Loucy (cell line): Measurements from ENCODE around the gene SMURF1.

Experiments used
- H2AFZ ChIP-seq: fragments of 200-600 bp; sonication (generic); 2 replicates; pipeline ENCODE4 v1.6.0; 2016; ENCODE audit warnings: antibody characterized with exemption, mild to moderate bottlenecking, low read length, moderate library complexity
- H3F3A ChIP-seq: fragments of 200-600 bp; 2 replicates; pipeline ENCODE4 v1.6.0; 2016; ENCODE audit warnings: antibody characterized with exemption, low read depth, mild to moderate bottlenecking
- H3K27me3 ChIP-seq: fragments of 200-600 bp; sonication (generic); 2 replicates; pipeline ENCODE4 v1.6.1; 2014; ENCODE audit warnings: low read length, mild to moderate bottlenecking; ENCODE audit not compliant: insufficient read depth, poor library complexity, severe bottlenecking
- H3K36me3 ChIP-seq: fragments of 200-600 bp; sonication (generic); 2 replicates; pipeline ENCODE4 v1.6.1; 2016; ENCODE audit warnings: low read length; ENCODE audit not compliant: insufficient read depth
- H3K4me1 ChIP-seq: fragments of 200-600 bp; sonication (generic); 2 replicates; pipeline ENCODE4 v1.5.1; 2014; ENCODE audit warnings: low read length, mild to moderate bottlenecking; ENCODE audit not compliant: insufficient read depth, poor library complexity, severe bottlenecking
- H3K4me2 ChIP-seq: fragments of 200-600 bp; sonication (generic); 2 replicates; pipeline ENCODE4 v1.6.0; 2014; ENCODE audit warnings: antibody characterized with exemption, low read length, low read depth, mild to moderate bottlenecking; ENCODE audit not compliant: poor library complexity, severe bottlenecking
- H3K4me3 ChIP-seq: fragments of 200-600 bp; sonication (generic); 2 replicates; pipeline ENCODE4 v1.5.1; 2014; ENCODE audit warnings: low read length, mild to moderate bottlenecking, mixed read lengths; ENCODE audit not compliant: poor library complexity, severe bottlenecking
- H3K79me2 ChIP-seq: fragments of 200-600 bp; sonication (generic); 2 replicates; pipeline ENCODE4 v1.6.1; 2014; ENCODE audit warnings: low read length; ENCODE audit not compliant: insufficient read depth
- H3K9ac ChIP-seq: fragments of 200-600 bp; sonication (generic); 2 replicates; pipeline ENCODE4 v1.6.0; 2014; ENCODE audit warnings: mild to moderate bottlenecking, low read depth, low read length, moderate library complexity; ENCODE audit not compliant: poor library complexity, severe bottlenecking
- H3K9me2 ChIP-seq: fragments of 200-600 bp; sonication (generic); replicated peaks from 2 replicates; pipeline ENCODE4 v1.6.1; 2016; ENCODE audit warnings: low read depth, low read length, mixed read lengths
- H3K9me3 ChIP-seq: fragments of 200-600 bp; sonication (generic); 2 replicates; pipeline ENCODE4 v1.6.1; 2014; ENCODE audit warnings: mild to moderate bottlenecking, antibody characterized with exemption, low read length, low read depth; ENCODE audit not compliant: insufficient read depth
- H4K20me1 ChIP-seq: fragments of 200-600 bp; sonication (generic); 2 replicates; pipeline ENCODE4 v1.6.0; 2014; ENCODE audit warnings: antibody characterized with exemption, low read length, mild to moderate bottlenecking; ENCODE audit not compliant: insufficient read depth, poor library complexity, severe bottlenecking
- CTCF ChIP-seq: fragments of 200-600 bp; sonication (generic); conservative IDR thresholded peaks from 2 replicates; pipeline ENCODE4 v1.5.1; 2014; ENCODE audit warnings: mild to moderate bottlenecking, antibody characterized with exemption, low read length
- EZH2phosphoT487 ChIP-seq: fragments of 200-600 bp; IDR thresholded peaks from 2 replicates; pipeline ENCODE4 v1.6.1; 2018; ENCODE audit warnings: antibody characterized with exemption, mild to moderate bottlenecking, moderate library complexity, borderline replicate concordance

SMURF1 gene

GRCh38 chr7:99004781-99005500 is 139.0 kb downstream of the SMURF1 start:
- H3K9me2 ChIP-seq: no peaks in the 10 kb centered on the region
- H4K20me1 ChIP-seq: no peaks in the 10 kb centered on the region
- H2AFZ ChIP-seq: no peak overlapping the region
- no peaks in the 10 kb centered on the region for H3F3A ChIP-seq
- H3K79me2 ChIP-seq: no peaks in the 10 kb centered on the region
- no peak overlapping the region for H3K4me3 ChIP-seq
- peaks cover 81% of the 10 kb centered on the region; the same call in 1 of the 2 replicates for H3K36me3 ChIP-seq
- no peak for TF ChIP-seq CTCF
- TF ChIP-seq EZH2phosphoT487: no peak
- no peaks in the 10 kb centered on the region for H3K9me3 ChIP-seq
- no peaks in the 10 kb centered on the region for H3K27me3 ChIP-seq
- no peak overlapping the region for H3K9ac ChIP-seq
- H3K4me1 ChIP-seq: no peaks in the 10 kb centered on the region
- H3K4me2 ChIP-seq: no peak overlapping the region

- no peaks in the 10 kb centered on the region for H3F3A ChIP-seq
- no peaks in the 10 kb centered on the region for H3K4me1 ChIP-seq
- H4K20me1 ChIP-seq: no peaks in the 10 kb centered on the region
- H3K36me3 ChIP-seq: peaks cover 83% of the 10 kb centered on the region; the same call in 1 of the 2 replicates
- H3K4me2 ChIP-seq: no peak overlapping the region
- H3K9me3 ChIP-seq: no peaks in the 10 kb centered on the region
- TF ChIP-seq EZH2phosphoT487 (no peak), CTCF (no peak)
- H3K4me3 ChIP-seq: no peak overlapping the region
- no peak overlapping the region for H2AFZ ChIP-seq
- H3K9me2 ChIP-seq: no peaks in the 10 kb centered on the region
- no peak overlapping the region for H3K9ac ChIP-seq
- H3K79me2 ChIP-seq: no peaks in the 10 kb centered on the region
- no peaks in the 10 kb centered on the region for H3K27me3 ChIP-seq
Measured at GRCh38 chr7:99004216-99004615, 139.7 kb downstream of the SMURF1 start.

GRCh38 chr7:99003419-99003818 is 140.5 kb downstream of the SMURF1 start:
- no peaks in the 10 kb centered on the region for H4K20me1 ChIP-seq
- H3K36me3 ChIP-seq: peaks cover 83% of the 10 kb centered on the region; the same call in 1 of the 2 replicates
- H3K9ac ChIP-seq: no peak overlapping the region

More at GRCh38 chr7:99003419-99003818, 140.5 kb downstream of the SMURF1 start:
- TF ChIP-seq CTCF: no peak
- TF ChIP-seq EZH2phosphoT487: no peak
- Histone ChIP-seq H3K4me3 (no peak overlapping the region), H3K9me3 (no peaks in the 10 kb centered on the region), H3K27me3 (no peaks in the 10 kb centered on the region), H2AFZ (no peak overlapping the region), H3K4me2 (no peak overlapping the region), H3K9me2 (no peaks in the 10 kb centered on the region), H3K4me1 (no peaks in the 10 kb centered on the region), H3K79me2 (no peaks in the 10 kb centered on the region), H3F3A (no peaks in the 10 kb centered on the region)
